Measurements from ENCODE around the gene LOXHD1.

DNA sequence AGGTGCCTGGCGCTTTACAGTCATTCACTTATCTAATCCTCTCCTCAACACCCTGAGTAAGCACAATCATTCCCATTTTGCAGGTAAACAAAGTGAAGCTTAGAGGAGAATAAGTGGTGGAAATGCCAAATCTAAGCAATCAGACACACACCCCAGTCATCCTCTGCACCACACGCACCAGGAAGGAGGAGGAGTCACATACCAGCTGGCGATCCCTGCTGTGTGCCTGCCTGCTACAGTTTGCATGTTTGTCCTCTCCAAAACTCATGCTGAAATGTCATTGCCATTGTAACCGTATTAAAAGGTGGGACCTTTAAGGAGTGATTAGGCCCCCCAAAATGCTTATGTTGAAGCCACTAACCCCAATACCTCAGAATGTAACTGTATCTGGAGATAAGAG lies 93.7 kb downstream of the LOXHD1 start:
- TF ChIP-seq POLR2AphosphoS5 (IDR thresholded peaks at IDR 0.05): no peak
- no peak for TF ChIP-seq POLR2A (IDR thresholded peaks at IDR 0.05)
